HFFc6 (cell line): ENCODE results near the gene CCBE1. TPM values are rescaled to one million over a fixed set of nuclear protein-coding genes. Genes with fewer than 3 reads are reported as not detected.

Experiments
- DNase-seq: peaks from one replicate; pipeline ENCODE4 v3.0.0-alpha.2; 2018
- H3K27ac Mint-ChIP-seq: 2 replicates; pipeline ENCODE4 v1.8.0; 2020; ENCODE audit warnings: mild to moderate bottlenecking, mixed read lengths
- H3K27me3 Mint-ChIP-seq: 2 replicates; pipeline ENCODE4 v1.8.0; 2021; ENCODE audit warnings: mild to moderate bottlenecking, moderate library complexity, mixed read lengths; ENCODE audit not compliant: insufficient read depth
- H3K36me3 Mint-ChIP-seq: 2 replicates; pipeline ENCODE4 v1.8.0; 2021; ENCODE audit warnings: low read depth, mixed read lengths
- H3K4me1 Mint-ChIP-seq: 2 replicates; pipeline ENCODE4 v1.8.0; 2020; ENCODE audit warnings: low read depth, mixed read lengths
- H3K4me3 Mint-ChIP-seq: 2 replicates; pipeline ENCODE4 v1.8.0; 2020; ENCODE audit warnings: mild to moderate bottlenecking, moderate library complexity, mixed read lengths
- H3K9me3 Mint-ChIP-seq: 2 replicates; pipeline ENCODE4 v1.8.0; 2020; ENCODE audit warnings: mild to moderate bottlenecking, mixed read lengths
- total RNA-seq, 6 experiments: library from RNA; stranded (reverse); fragmentation: NEBNext Ultra II Directional; extraction: Animal tissue kit (Norgen Biotek cat#: 25700); gene quantifications; 2 replicates in 1 of 6; 3 replicates in 5 of 6; pipeline ENCODE4 v1.2.3, GENCODE V29; 2021
- TF ChIP-seq, protein P1 (sequence below): fragments of 200-600 bp; sonication (generic); IDR thresholded peaks from 2 replicates; pipeline ENCODE4 v1.5.0; 2021; ENCODE audit warnings: antibody characterized with exemption, mild to moderate bottlenecking

The CCBE1 gene
- total RNA-seq, 6 experiments from 2014 or later = 161 to 223 (median 206) TPM

- DNase-seq = no peak
- peaks cover 20% of the 10 kb centered on the region for H3K36me3 Mint-ChIP-seq
- no peaks in the 10 kb centered on the region for H3K9me3 Mint-ChIP-seq
- peak overlapping the region; percentile 19; the same call in 1 of the 2 replicates for H3K27ac Mint-ChIP-seq
- peaks cover 5% of the 10 kb centered on the region for H3K27me3 Mint-ChIP-seq
- H3K4me3 Mint-ChIP-seq = no peak overlapping the region
- TF ChIP-seq, protein P1, sequence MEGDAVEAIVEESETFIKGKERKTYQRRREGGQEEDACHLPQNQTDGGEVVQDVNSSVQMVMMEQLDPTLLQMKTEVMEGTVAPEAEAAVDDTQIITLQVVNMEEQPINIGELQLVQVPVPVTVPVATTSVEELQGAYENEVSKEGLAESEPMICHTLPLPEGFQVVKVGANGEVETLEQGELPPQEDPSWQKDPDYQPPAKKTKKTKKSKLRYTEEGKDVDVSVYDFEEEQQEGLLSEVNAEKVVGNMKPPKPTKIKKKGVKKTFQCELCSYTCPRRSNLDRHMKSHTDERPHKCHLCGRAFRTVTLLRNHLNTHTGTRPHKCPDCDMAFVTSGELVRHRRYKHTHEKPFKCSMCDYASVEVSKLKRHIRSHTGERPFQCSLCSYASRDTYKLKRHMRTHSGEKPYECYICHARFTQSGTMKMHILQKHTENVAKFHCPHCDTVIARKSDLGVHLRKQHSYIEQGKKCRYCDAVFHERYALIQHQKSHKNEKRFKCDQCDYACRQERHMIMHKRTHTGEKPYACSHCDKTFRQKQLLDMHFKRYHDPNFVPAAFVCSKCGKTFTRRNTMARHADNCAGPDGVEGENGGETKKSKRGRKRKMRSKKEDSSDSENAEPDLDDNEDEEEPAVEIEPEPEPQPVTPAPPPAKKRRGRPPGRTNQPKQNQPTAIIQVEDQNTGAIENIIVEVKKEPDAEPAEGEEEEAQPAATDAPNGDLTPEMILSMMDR = no peak
- H3K4me1 Mint-ChIP-seq = peaks cover 64% of the 10 kb centered on the region
Observed at GRCh38 chr18:59628995-59629394, 68.2 kb downstream of the CCBE1 start.

- Mint-ChIP-seq H3K27ac (no peak overlapping the region), H3K36me3 (peaks cover 20% of the 10 kb centered on the region), H3K27me3 (peaks cover 5% of the 10 kb centered on the region), H3K9me3 (no peaks in the 10 kb centered on the region), H3K4me3 (no peak overlapping the region), H3K4me1 (peaks cover 65% of the 10 kb centered on the region)
- TF ChIP-seq, protein P1 = no peak
- no peak for DNase-seq
Observed at GRCh38 chr18:59627414-59627813, 69.8 kb downstream of the CCBE1 start.

- peaks cover 12% of the 10 kb centered on the region for H3K36me3 Mint-ChIP-seq
- no peak for DNase-seq
- TF ChIP-seq, protein P1 = no peak
- peak overlapping the region; percentile 78 for H3K27ac Mint-ChIP-seq
- peaks cover 2% of the 10 kb centered on the region for H3K27me3 Mint-ChIP-seq
- H3K9me3 Mint-ChIP-seq = no peaks in the 10 kb centered on the region
- peak overlapping the region; percentile 75; the same call in 1 of the 2 replicates for H3K4me3 Mint-ChIP-seq
- peaks cover 69% of the 10 kb centered on the region for H3K4me1 Mint-ChIP-seq
Observed at GRCh38 chr18:59624369-59624765, 72.9 kb downstream of the CCBE1 start.

DNA sequence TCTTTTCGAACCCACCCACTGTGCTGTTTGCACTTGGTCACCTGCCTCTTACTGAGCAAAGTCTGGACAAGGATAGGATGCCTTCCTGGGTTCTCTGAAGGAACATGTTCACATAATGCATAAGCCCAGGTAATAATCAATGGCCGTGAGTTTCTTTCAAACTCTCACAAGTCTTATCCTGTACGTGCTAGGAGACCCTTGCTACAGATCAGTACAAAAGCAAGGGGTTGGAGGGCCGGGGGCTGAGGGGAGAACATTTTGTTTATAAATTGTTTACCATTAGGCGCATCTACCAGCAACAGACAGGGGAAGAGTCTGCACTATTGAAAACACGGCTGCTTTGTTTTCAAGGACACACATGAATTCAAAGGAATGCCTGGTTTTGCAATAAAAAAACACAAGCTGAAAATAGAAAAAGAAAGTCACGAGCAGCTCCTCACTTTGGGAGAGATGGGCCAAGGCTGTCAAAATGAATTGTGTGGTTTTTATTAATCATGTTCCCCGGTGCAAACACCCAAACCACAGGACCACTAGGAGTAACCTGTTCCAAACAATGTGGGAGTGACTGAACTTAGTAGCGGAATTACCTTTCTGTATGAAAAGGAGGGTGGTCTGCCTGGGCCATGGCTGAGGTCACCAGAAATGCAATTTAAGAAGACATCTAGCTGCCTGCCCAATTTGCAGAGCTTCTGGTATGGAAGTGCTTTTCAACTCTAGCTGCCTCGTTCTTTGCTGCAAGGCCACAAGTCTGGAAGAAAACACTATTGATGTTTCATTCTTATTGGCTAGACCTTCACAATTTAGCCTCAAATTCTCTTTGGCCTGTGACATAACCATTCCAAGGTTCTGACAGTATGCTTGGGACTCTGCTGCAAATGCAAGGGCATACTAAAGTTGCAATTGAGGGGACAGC is 73.5 kb downstream of the CCBE1 start:
- Mint-ChIP-seq H3K27ac (peak overlapping the region; percentile 78), H3K4me3 (peak overlapping the region; percentile 75), H3K9me3 (no peaks in the 10 kb centered on the region), H3K27me3 (no peaks in the 10 kb centered on the region; the same call in none of the 2 replicates), H3K4me1 (peaks cover 64% of the 10 kb centered on the region), H3K36me3 (peaks cover 10% of the 10 kb centered on the region)
- TF ChIP-seq, protein P1 = no peak
- peak; percentile 50 for DNase-seq

GRCh38 chr18:59621027-59621426 is 76.2 kb downstream of the CCBE1 start:
- DNase-seq = peak; percentile 25
- Mint-ChIP-seq H3K27ac (peak overlapping the region; percentile 52), H3K4me3 (0 out of 2 replicates have a peak overlapping the region, but pooled peaks have one; percentile 28), H3K27me3 (peaks cover 3% of the 10 kb centered on the region), H3K9me3 (no peaks in the 10 kb centered on the region), H3K36me3 (peaks cover 6% of the 10 kb centered on the region; the same call in 1 of the 2 replicates), H3K4me1 (peaks cover 79% of the 10 kb centered on the region)
- TF ChIP-seq, protein P1 = no peak
